ENCODE measurements around the gene ANXA2. TPM values are rescaled to one million over a fixed set of nuclear protein-coding genes. Genes with fewer than 3 reads are reported as not detected.

ANXA2 gene
- total RNA-seq, 4 donors from 2014 or later = 1,272 to 1,552 (median 1,345) TPM

- no peak for DNase-seq (ENCODE audit: low spot score in 2 of 2)
- intact Hi-C loops (cut with DNase I; ENCODE audit: low total_unique reads) = no loop called here
- TF ChIP-seq, protein P1, sequence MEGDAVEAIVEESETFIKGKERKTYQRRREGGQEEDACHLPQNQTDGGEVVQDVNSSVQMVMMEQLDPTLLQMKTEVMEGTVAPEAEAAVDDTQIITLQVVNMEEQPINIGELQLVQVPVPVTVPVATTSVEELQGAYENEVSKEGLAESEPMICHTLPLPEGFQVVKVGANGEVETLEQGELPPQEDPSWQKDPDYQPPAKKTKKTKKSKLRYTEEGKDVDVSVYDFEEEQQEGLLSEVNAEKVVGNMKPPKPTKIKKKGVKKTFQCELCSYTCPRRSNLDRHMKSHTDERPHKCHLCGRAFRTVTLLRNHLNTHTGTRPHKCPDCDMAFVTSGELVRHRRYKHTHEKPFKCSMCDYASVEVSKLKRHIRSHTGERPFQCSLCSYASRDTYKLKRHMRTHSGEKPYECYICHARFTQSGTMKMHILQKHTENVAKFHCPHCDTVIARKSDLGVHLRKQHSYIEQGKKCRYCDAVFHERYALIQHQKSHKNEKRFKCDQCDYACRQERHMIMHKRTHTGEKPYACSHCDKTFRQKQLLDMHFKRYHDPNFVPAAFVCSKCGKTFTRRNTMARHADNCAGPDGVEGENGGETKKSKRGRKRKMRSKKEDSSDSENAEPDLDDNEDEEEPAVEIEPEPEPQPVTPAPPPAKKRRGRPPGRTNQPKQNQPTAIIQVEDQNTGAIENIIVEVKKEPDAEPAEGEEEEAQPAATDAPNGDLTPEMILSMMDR (IDR thresholded peaks at IDR 0.05) = no peak
- TF ChIP-seq POLR2A (IDR thresholded peaks at IDR 0.05) = no peak
- H3K4me3 ChIP-seq (ENCODE audit: low read depth, poor library complexity, severe bottlenecking) = no peak overlapping the region
- 45 to 52% methylated on average over 5 of the region's 5 CpGs for WGBS, 2 donors
Measured at GRCh38 chr15:60375306-60375705, 22.5 kb downstream of the ANXA2 start.

GRCh38 chr15:60374628-60375081, 23.1 kb downstream of the ANXA2 start:
- 16% methylated on average over 7 of the region's 7 CpGs for WGBS, 2 donors
- intact Hi-C loops (cut with DNase I; ENCODE audit: low total_unique reads) = no loop called here

DNA sequence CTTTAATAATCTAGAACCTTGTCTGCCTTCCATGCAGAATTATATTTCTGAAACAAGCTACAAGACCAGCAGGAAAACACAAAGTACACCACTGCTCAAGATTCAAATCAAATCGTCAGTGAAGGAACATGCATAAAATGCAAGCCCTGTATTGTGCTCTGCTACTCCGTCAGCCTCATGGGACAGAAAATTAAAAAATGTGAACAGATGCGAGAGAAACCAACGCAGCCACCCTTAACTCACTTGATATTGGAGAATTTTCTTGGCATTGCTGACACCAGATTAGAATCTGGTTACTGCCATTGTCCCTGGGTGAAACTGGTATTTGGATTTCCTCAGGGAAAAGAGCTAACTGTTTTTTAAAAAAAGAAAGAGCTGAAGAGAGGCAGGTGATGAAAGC, 23.6 kb downstream of the ANXA2 start:
- intact Hi-C loops (cut with DNase I; ENCODE audit: low total_unique reads) = no loop called here
- WGBS, 2 donors = 29 to 36% methylated on average over 4 of the region's 4 CpGs
- no peak for DNase-seq (ENCODE audit: low spot score in 2 of 2)
- no peak for TF ChIP-seq POLR2A (IDR thresholded peaks at IDR 0.05)
- TF ChIP-seq, protein P1 (IDR thresholded peaks at IDR 0.05) = no peak
- H3K4me3 ChIP-seq (ENCODE audit: low read depth, poor library complexity, severe bottlenecking) = no peak overlapping the region

More at GRCh38 chr15:60374628-60375081, 23.1 kb downstream of the ANXA2 start:
- no peak overlapping the region for H3K4me3 ChIP-seq (ENCODE audit: low read depth, poor library complexity, severe bottlenecking)
- DNase-seq (ENCODE audit: low spot score in 2 of 2) = no peak
- no peak for TF ChIP-seq POLR2A (IDR thresholded peaks at IDR 0.05)
- TF ChIP-seq, protein P1 (IDR thresholded peaks at IDR 0.05) = no peak

DNA sequence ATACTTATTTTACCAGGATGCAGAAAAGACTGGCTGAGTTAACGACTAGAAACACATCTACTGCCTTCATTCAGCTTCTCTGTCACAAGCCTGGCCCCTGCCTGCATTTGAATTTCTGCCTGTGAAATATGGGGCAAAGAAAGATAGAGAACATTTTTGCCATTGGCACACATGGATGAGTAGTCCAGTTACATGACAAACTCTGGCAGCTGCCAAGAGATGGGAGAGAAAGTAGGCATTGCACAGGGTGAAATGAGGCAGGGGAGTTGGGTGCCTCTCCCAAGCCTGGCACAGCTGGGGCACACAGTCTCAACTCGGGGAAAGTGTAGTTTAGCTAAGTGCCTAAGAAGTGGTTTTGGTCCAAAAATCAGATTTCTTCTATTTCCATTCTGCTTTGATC, 24.0 kb downstream of the ANXA2 start:
- H3K4me3 ChIP-seq (ENCODE audit: low read depth, poor library complexity, severe bottlenecking) = no peak overlapping the region
- WGBS, 2 donors = 46 to 51% methylated on average over 2 of the region's 2 CpGs
- TF ChIP-seq POLR2A (IDR thresholded peaks at IDR 0.05) = no peak
- TF ChIP-seq, protein P1 (IDR thresholded peaks at IDR 0.05) = no peak
- intact Hi-C loops (cut with DNase I; ENCODE audit: low total_unique reads) = no loop called here
- no peak for DNase-seq (ENCODE audit: low spot score in 2 of 2)

GRCh38 chr15:60373327-60373726, 24.5 kb downstream of the ANXA2 start:
- intact Hi-C loops (cut with DNase I; ENCODE audit: low total_unique reads) = no loop called here
- no peak overlapping the region for H3K4me3 ChIP-seq (ENCODE audit: low read depth, poor library complexity, severe bottlenecking)
- TF ChIP-seq, protein P1 (IDR thresholded peaks at IDR 0.05) = no peak
- TF ChIP-seq POLR2A (IDR thresholded peaks at IDR 0.05) = no peak
- no peak for DNase-seq (ENCODE audit: low spot score in 2 of 2)
- 82 to 93% methylated on average over 2 of the region's 3 CpGs for WGBS, 2 donors

DNA sequence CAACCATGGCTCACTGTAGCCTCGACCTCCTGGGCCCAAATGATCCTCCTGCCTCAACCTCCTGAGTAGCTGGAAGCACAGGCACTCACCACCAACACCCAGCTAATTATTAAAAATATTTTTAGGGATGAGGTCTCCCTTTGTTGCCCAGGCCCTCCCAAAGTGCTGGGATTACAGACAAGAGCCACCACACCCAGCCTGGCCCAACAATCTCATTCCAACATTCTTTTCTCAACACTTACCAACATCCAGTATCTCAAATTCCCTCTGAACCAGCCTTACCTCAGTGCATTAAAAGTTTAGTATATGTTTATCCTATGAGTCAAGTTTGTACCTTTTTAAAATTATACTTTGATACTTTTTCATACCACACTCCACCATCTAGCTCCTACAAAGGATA, 25.0 kb downstream of the ANXA2 start:
- intact Hi-C loops (cut with DNase I; ENCODE audit: low total_unique reads) = no loop called here
- 73 to 79% methylated on average over 1 of the region's 1 CpG for WGBS, 2 donors
- TF ChIP-seq POLR2A (IDR thresholded peaks at IDR 0.05) = no peak
- TF ChIP-seq, protein P1 (IDR thresholded peaks at IDR 0.05) = no peak
- DNase-seq (ENCODE audit: low spot score in 2 of 2) = no peak
- H3K4me3 ChIP-seq (ENCODE audit: low read depth, poor library complexity, severe bottlenecking) = no peak overlapping the region
